Left colon (tissue), 2 donors: ENCODE data around the gene EMD. TPM values are rescaled to one million over a fixed set of nuclear protein-coding genes. Genes with fewer than 3 reads are reported as not detected.

Source experiments
- total RNA-seq, 2 donors: library from RNA; stranded (reverse); fragmentation: NEBNext Ultra II Directional; extraction: Animal tissue kit (Norgen Biotek cat#: 25700); gene quantifications; one replicate each; pipeline ENCODE4 v1.2.1, GENCODE V29; 2021
- donor health status: DM: no; HTN: no; CAD: no.
- donor health status: DM: yes; HTN: yes; CAD: no.

EMD gene
- total RNA-seq, 2 donors from 2014 or later = 31.9 to 33.1 TPM

Other genes starting within 250 kb of the EMD start
- not detected for gene OPN1LW, start 235.1 kb upstream of the EMD start, total RNA-seq
- not detected for gene OPN1MW, start 196.7 kb upstream of the EMD start, total RNA-seq
- not detected for gene OPN1MW2, start 159.5 kb upstream of the EMD start, total RNA-seq
- not detected for gene OPN1MW3, start 121.7 kb upstream of the EMD start, total RNA-seq
- gene TEX28, start 84.2 kb upstream of the EMD start, total RNA-seq = not detected
- not detected for gene TKTL1, start 83.5 kb upstream of the EMD start, total RNA-seq
- gene FLNA, start 4.7 kb upstream of the EMD start, total RNA-seq = 100 to 1,000 TPM in 1 of 2 donors, 10 to 100 TPM in 1; 84.2 to 741 TPM
- 1,000 to 10,000 TPM; 2,262 to 2,406 TPM for gene RPL10, start 19.1 kb downstream of the EMD start, total RNA-seq
- gene DNASE1L1, start 30.0 kb downstream of the EMD start, total RNA-seq = 10 to 100 TPM; 23.4 to 26.8 TPM
- gene TAFAZZIN, start 32.2 kb downstream of the EMD start, total RNA-seq = 10 to 100 TPM; 28.8 to 40.8 TPM
- 100 to 1,000 TPM; 100 to 105 TPM for gene ATP6AP1, start 49.4 kb downstream of the EMD start, total RNA-seq
- gene GDI1, start 57.9 kb downstream of the EMD start, total RNA-seq = 10 to 100 TPM; 63.3 to 65.0 TPM
- gene FAM50A, start 64.8 kb downstream of the EMD start, total RNA-seq = 10 to 100 TPM; 44.4 to 56.7 TPM
- gene PLXNA3, start 79.0 kb downstream of the EMD start, total RNA-seq = 10 to 100 TPM; 48.9 to 68.2 TPM
- gene LAGE3, start 100.0 kb downstream of the EMD start, total RNA-seq = 10 to 100 TPM in 1 of 2 donors, 1 to 10 TPM in 1; 9.8 to 11.5 TPM
- 10 to 100 TPM; 30.5 to 34.5 TPM for gene UBL4A, start 107.3 kb downstream of the EMD start, total RNA-seq
- 10 to 100 TPM; 23.8 to 30.0 TPM for gene SLC10A3, start 111.3 kb downstream of the EMD start, total RNA-seq
- gene FAM3A, start 136.9 kb downstream of the EMD start, total RNA-seq = 10 to 100 TPM; 64.3 to 75.0 TPM
- gene G6PD, start 167.6 kb downstream of the EMD start, total RNA-seq = 10 to 100 TPM; 30.5 to 34.2 TPM
- gene IKBKG, start 168.3 kb downstream of the EMD start, total RNA-seq = 10 to 100 TPM; 26.5 to 29.1 TPM
- not detected for gene CTAG1A, start 205.8 kb downstream of the EMD start, total RNA-seq
- not detected for gene CTAG1B, start 240.0 kb downstream of the EMD start, total RNA-seq